Gastroesophageal sphincter (tissue), 3 donors: ENCODE data around the gene PCGF1.
"Not testable (repeated sequence)": the region's sequence is repeated elsewhere in the genome, so short reads cannot be mapped to it uniquely, and the experiment has no call there.

Experiments used
- EP300 ChIP-seq: sonication (generic); formaldehyde crosslinking; IDR thresholded peaks from one replicate; pipeline ENCODE4 v1.6.1; 2017; ENCODE audit warnings: antibody characterized with exemption, mild to moderate bottlenecking
- POLR2A ChIP-seq, 2 donors: fragments of 450-650 bp; IDR thresholded peaks; one replicate each; pipeline ENCODE4 v1.6.1; 2017; ENCODE audit warnings: antibody characterized with exemption in 2 of 2, mild to moderate bottlenecking in 2 of 2, moderate library complexity in 1 of 2
- POLR2AphosphoS5 ChIP-seq: sonication (generic); formaldehyde crosslinking; IDR thresholded peaks from one replicate; pipeline ENCODE4 v1.6.1; 2017; ENCODE audit warnings: antibody characterized with exemption
- TF ChIP-seq, protein P1 (sequence below), 4 experiments: fragments of 200-600 bp in 2 of 4; fragments of 450-650 bp in 2 of 4; sonication (generic) in 1 of 4; IDR thresholded peaks; one replicate each; pipeline ENCODE4 v1.5.1; 2017 to 2019; ENCODE audit warnings: antibody characterized with exemption in 4 of 4, mild to moderate bottlenecking in 2 of 4, moderate library complexity in 2 of 4

DNA sequence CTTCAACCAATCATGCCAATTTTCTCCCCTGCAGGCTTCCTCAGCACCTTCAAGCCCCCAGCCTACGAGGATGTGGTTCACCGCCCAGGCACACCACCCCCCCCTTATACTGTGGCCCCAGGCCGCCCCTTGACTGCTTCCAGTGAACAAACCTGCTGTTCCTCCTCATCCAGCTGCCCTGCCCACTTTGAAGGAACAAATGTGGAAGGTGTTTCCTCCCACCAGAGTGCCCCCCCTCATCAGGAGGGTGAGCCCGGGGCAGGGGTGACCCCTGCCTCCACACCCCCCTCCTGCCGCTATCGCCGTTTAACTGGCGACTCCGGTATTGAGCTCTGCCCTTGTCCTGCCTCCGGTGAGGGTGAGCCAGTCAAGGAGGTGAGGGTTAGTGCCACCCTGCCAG is 47.3 kb downstream of the PCGF1 start:
- TF ChIP-seq, protein P1, sequence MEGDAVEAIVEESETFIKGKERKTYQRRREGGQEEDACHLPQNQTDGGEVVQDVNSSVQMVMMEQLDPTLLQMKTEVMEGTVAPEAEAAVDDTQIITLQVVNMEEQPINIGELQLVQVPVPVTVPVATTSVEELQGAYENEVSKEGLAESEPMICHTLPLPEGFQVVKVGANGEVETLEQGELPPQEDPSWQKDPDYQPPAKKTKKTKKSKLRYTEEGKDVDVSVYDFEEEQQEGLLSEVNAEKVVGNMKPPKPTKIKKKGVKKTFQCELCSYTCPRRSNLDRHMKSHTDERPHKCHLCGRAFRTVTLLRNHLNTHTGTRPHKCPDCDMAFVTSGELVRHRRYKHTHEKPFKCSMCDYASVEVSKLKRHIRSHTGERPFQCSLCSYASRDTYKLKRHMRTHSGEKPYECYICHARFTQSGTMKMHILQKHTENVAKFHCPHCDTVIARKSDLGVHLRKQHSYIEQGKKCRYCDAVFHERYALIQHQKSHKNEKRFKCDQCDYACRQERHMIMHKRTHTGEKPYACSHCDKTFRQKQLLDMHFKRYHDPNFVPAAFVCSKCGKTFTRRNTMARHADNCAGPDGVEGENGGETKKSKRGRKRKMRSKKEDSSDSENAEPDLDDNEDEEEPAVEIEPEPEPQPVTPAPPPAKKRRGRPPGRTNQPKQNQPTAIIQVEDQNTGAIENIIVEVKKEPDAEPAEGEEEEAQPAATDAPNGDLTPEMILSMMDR (IDR thresholded peaks at IDR 0.05), result not testable (repeated sequence)
- TF ChIP-seq POLR2AphosphoS5; POLR2A (IDR thresholded peaks at IDR 0.05); EP300: not testable (repeated sequence)
